GM12801 (cell line): ENCODE measurements around the gene LCE5A.

Experiments
- CTCF ChIP-seq: IDR thresholded peaks from one replicate; pipeline ENCODE4 v1.5.1; 2011; ENCODE audit warnings: control low read depth; ENCODE audit not compliant: insufficient read length; ENCODE audit errors: extremely low read depth

Gene LCE5A

GRCh38 chr1:152510503-152510902 is at the start of gene LCE5A:
Gene LCE5A, plus strand, starts transcription at chr1:152510803. Its CDS starts 732 bp downstream, at chr1:152511535.
- TF ChIP-seq CTCF, result no peak

GRCh38 chr1:152461544-152461943 is 49.1 kb upstream of the LCE5A start:
- no peak for TF ChIP-seq CTCF

GRCh38 chr1:152462636-152463035 is 48.0 kb upstream of the LCE5A start:
- TF ChIP-seq CTCF, result no peak

GRCh38 chr1:152466217-152466616 is 44.4 kb upstream of the LCE5A start:
- TF ChIP-seq CTCF, result no peak

GRCh38 chr1:152473887-152474537 is 36.6 kb upstream of the LCE5A start:
- TF ChIP-seq CTCF, result no peak

- TF ChIP-seq CTCF, result no peak
Measured at GRCh38 chr1:152479792-152480595, 30.6 kb upstream of the LCE5A start.

GRCh38 chr1:152481869-152482664 is 28.5 kb upstream of the LCE5A start:
- TF ChIP-seq CTCF, result no peak
